Transverse colon (tissue), 4 donors: Measurements from ENCODE around the gene ZNF385B. TPM values are rescaled to one million over a fixed set of nuclear protein-coding genes. Genes with fewer than 3 reads are reported as not detected.

Experiments used
- DNase-seq: peaks from one replicate; pipeline ENCODE4 v3.0.0-alpha.2; 2019
- H3K27ac ChIP-seq, 4 donors: fragments of 200-600 bp; sonication (generic); 2 replicates each; pipeline ENCODE4 v1.5.1; 2016 to 2018; ENCODE audit warnings: inconsistent platforms in 4 of 4
- H3K27me3 ChIP-seq: fragments of 200-600 bp; sonication (generic); 2 replicates; pipeline ENCODE4 v1.5.1; 2017; ENCODE audit warnings: inconsistent platforms
- H3K36me3 ChIP-seq, 4 donors: fragments of 200-600 bp; sonication (generic); 2 replicates each; pipeline ENCODE4 v1.5.1; 2017 to 2019; ENCODE audit warnings: inconsistent platforms in 4 of 4
- H3K4me1 ChIP-seq, 4 donors: fragments of 200-600 bp; sonication (generic); 2 replicates each; pipeline ENCODE4 v1.5.1; 2017 to 2020; ENCODE audit warnings: inconsistent platforms in 4 of 4
- H3K4me3 ChIP-seq, 4 donors: fragments of 200-600 bp; sonication (generic); 1 replicate in 1 of 4; 2 replicates in 3 of 4; pipeline versions ENCODE4 v1.5.1 to v1.6.1; 2017 to 2019; ENCODE audit warnings: inconsistent platforms in 4 of 4
- H3K9me3 ChIP-seq, 2 donors: fragments of 200-600 bp; sonication (generic); 2 replicates each; pipeline ENCODE4 v1.5.1; 2017 to 2019; ENCODE audit warnings: inconsistent platforms in 2 of 2
- CTCF ChIP-seq, 5 experiments: fragments of 200-600 bp in 3 of 5; fragments of 450-650 bp in 2 of 5; sonication (generic) in 3 of 5; IDR thresholded peaks; 1 replicate in 2 of 5; 2 replicates in 3 of 5; pipeline ENCODE4 v1.5.1; 2016 to 2017; ENCODE audit warnings: antibody characterized with exemption in 5 of 5, inconsistent platforms in 3 of 5, mild to moderate bottlenecking in 2 of 5, moderate library complexity in 1 of 5
- EP300 ChIP-seq: sonication (generic); formaldehyde crosslinking; IDR thresholded peaks from one replicate; pipeline ENCODE4 v1.6.1; 2017; ENCODE audit warnings: antibody characterized with exemption, low read depth
- POLR2A ChIP-seq: fragments of 450-650 bp; IDR thresholded peaks from one replicate; pipeline ENCODE4 v1.6.1; 2016; ENCODE audit warnings: antibody characterized with exemption, mild to moderate bottlenecking, moderate library complexity
- POLR2AphosphoS5 ChIP-seq, 3 donors: sonication (generic); formaldehyde crosslinking; IDR thresholded peaks; one replicate each; pipeline ENCODE4 v1.6.1; 2016; ENCODE audit warnings: antibody characterized with exemption in 3 of 3
- WGBS, 2 donors: methylation state at CpG; one replicate each; pipeline ENCODE4 v1.1.5; 2018; ENCODE audit warnings: low coverage in 1 of 2; 5-methylcytosine and 5-hydroxymethylcytosine counted together
- in situ Hi-C, 4 donors: fragments of 200-750 bp; cut with MboI; loops; one replicate each; pipeline versions ENCODE4 v1.15.0 to v1.15.1; 2017; ENCODE audit warnings: low sequenced_read_pairs in 3 of 4, low pct_ligation_motif_present in 1 of 4, low pct_unique_long_range_greater_than_20kb in 1 of 4
- intact Hi-C: fragments of 100-400 bp; cut with DNase I; formaldehyde crosslinking; loops from one replicate; pipeline ENCODE4 v1.15.1; 2023; ENCODE audit warnings: low total_unique reads
- total RNA-seq, 4 donors: library from RNA; depleted of rRNA; stranded (reverse); fragments of >200 nt; gene quantifications; one replicate each; pipeline ENCODE4 v1.1.0, GENCODE V29; 2016

ZNF385B gene
- total RNA-seq, 4 donors from 2014 or later = 1.2 to 6.0 (median 2.4) TPM

GRCh38 chr2:179488563-179488962, 372.8 kb downstream of the ZNF385B start:
- Histone ChIP-seq H3K4me1 (peaks cover 0 to 13% (median 12%) of the 10 kb centered on the region in 4 donors), H3K36me3 (no peaks in the 10 kb centered on the region), H3K4me3 (no peak overlapping the region), H3K9me3 (no peaks in the 10 kb centered on the region), H3K27me3 (no peaks in the 10 kb centered on the region), H3K27ac (no peak overlapping the region)
- no peak for DNase-seq
- TF ChIP-seq POLR2AphosphoS5 (IDR thresholded peaks at IDR 0.05) (no peak), POLR2A (no peak), CTCF (IDR thresholded peaks at IDR 0.05) (no peak), EP300 (no peak)
- 57 to 74% methylated on average over 2 of the region's 2 CpGs for WGBS, 2 donors
- in situ Hi-C loops (no loop called here), intact Hi-C loops (no loop called here)

- H3K9me3 ChIP-seq = no peaks in the 10 kb centered on the region
- H3K36me3 ChIP-seq = no peaks in the 10 kb centered on the region
- 27 to 32% methylated on average over 2 to 5 of the region's 5 CpGs for WGBS, 2 donors
- peak overlapping the region in 2 of 4 donors; percentile 33 to 50 for H3K27ac ChIP-seq
- H3K4me1 ChIP-seq = peaks cover 0 to 13% (median 12%) of the 10 kb centered on the region in 4 donors
- no peaks in the 10 kb centered on the region for H3K27me3 ChIP-seq
- in situ Hi-C loops = no loop called here
- no peak for DNase-seq
- TF ChIP-seq POLR2AphosphoS5 (IDR thresholded peaks at IDR 0.05) = peak in 1 of 3 donors; percentile 49
- no peak for TF ChIP-seq CTCF (IDR thresholded peaks at IDR 0.05)
- TF ChIP-seq EP300 = no peak
- TF ChIP-seq POLR2A = no peak
- intact Hi-C loops = no loop called here
- H3K4me3 ChIP-seq = no peak overlapping the region
These were observed 374.2 kb downstream of the ZNF385B start for GRCh38 chr2:179487010-179487731.

GRCh38 chr2:179483131-179483530, 378.3 kb downstream of the ZNF385B start:
- Histone ChIP-seq H3K4me3 (no peak overlapping the region), H3K27ac (no peak overlapping the region), H3K36me3 (no peaks in the 10 kb centered on the region), H3K27me3 (no peaks in the 10 kb centered on the region), H3K9me3 (no peaks in the 10 kb centered on the region), H3K4me1 (peaks cover 0 to 13% (median 12%) of the 10 kb centered on the region in 4 donors)
- in situ Hi-C loops = no loop called here
- intact Hi-C loops = no loop called here
- DNase-seq = no peak
- 75 to 76% methylated on average over 2 to 6 of the region's 6 CpGs for WGBS, 2 donors
- TF ChIP-seq EP300 (no peak), CTCF (IDR thresholded peaks at IDR 0.05) (no peak), POLR2AphosphoS5 (IDR thresholded peaks at IDR 0.05) (no peak), POLR2A (no peak)

GRCh38 chr2:179479947-179480346, 381.5 kb downstream of the ZNF385B start:
- in situ Hi-C loops = no loop called here
- no peak for TF ChIP-seq EP300
- intact Hi-C loops = no loop called here
- Histone ChIP-seq H3K9me3 (no peaks in the 10 kb centered on the region), H3K27ac (no peak overlapping the region), H3K27me3 (no peaks in the 10 kb centered on the region), H3K36me3 (no peaks in the 10 kb centered on the region), H3K4me1 (no peaks in the 10 kb centered on the region), H3K4me3 (no peak overlapping the region)
- DNase-seq = no peak
- WGBS, 2 donors = 50 to 56% methylated on average over 1 to 3 of the region's 3 CpGs

GRCh38 chr2:179478771-179479170, 382.6 kb downstream of the ZNF385B start:
- Histone ChIP-seq H3K4me1 (no peaks in the 10 kb centered on the region), H3K27ac (no peak overlapping the region), H3K27me3 (no peaks in the 10 kb centered on the region), H3K9me3 (no peaks in the 10 kb centered on the region), H3K4me3 (no peak overlapping the region), H3K36me3 (no peaks in the 10 kb centered on the region)
- intact Hi-C loops = no loop called here
- no peak for DNase-seq
- TF ChIP-seq EP300 (no peak), POLR2AphosphoS5 (IDR thresholded peaks at IDR 0.05) (no peak), CTCF (IDR thresholded peaks at IDR 0.05) (no peak), POLR2A (no peak)
- in situ Hi-C loops = no loop called here
